Neural cell (in vitro differentiated cells): Measurements from ENCODE around the gene CUX1. TPM values are rescaled to one million over a fixed set of nuclear protein-coding genes. Genes with fewer than 3 reads are reported as not detected.

ENCODE experiments used
- H2AFZ ChIP-seq: fragments of 200-600, 300-800 bp; sonication (generic), shearing (Covaris generic); 2 replicates; pipeline ENCODE4 v1.6.0; 2014; ENCODE audit warnings: low read depth, mild to moderate bottlenecking, antibody characterized with exemption, low read length, moderate library complexity
- H3F3A ChIP-seq: fragments of 200-600 bp; shearing (Covaris generic); 2 replicates; pipeline ENCODE4 v1.6.1; 2016; ENCODE audit warnings: mild to moderate bottlenecking, moderate library complexity, mixed read lengths, antibody characterized with exemption, low read length; ENCODE audit not compliant: insufficient read depth, poor library complexity, severe bottlenecking
- H3K27ac ChIP-seq: fragments of 200-600, 300-800 bp; sonication (generic), shearing (Covaris generic); 2 replicates; pipeline ENCODE4 v1.5.1; 2014; ENCODE audit warnings: mild to moderate bottlenecking, low read length, moderate library complexity
- H3K27me3 ChIP-seq: fragments of 300-800, 200-600 bp; sonication (generic), shearing (Covaris generic); 2 replicates; pipeline ENCODE4 v1.6.0; 2014; ENCODE audit warnings: mild to moderate bottlenecking, low read depth, low read length, moderate library complexity; ENCODE audit not compliant: insufficient read depth
- H3K36me3 ChIP-seq: fragments of 300-800, 200-600 bp; sonication (generic), shearing (Covaris generic); 2 replicates; pipeline ENCODE4 v1.5.1; 2014; ENCODE audit warnings: mild to moderate bottlenecking, antibody characterized with exemption, low read length, moderate library complexity; ENCODE audit not compliant: insufficient read depth
- H3K4me2 ChIP-seq: fragments of 300-800, 200-600 bp; sonication (generic), shearing (Covaris generic); 2 replicates; pipeline ENCODE4 v1.6.0; 2014; ENCODE audit warnings: mild to moderate bottlenecking, low read length
- H3K4me3 ChIP-seq: fragments of 300-800, 200-600 bp; sonication (generic), shearing (Covaris generic); 2 replicates; pipeline ENCODE4 v1.5.1; 2014; ENCODE audit warnings: mild to moderate bottlenecking, low read length, moderate library complexity
- H3K79me2 ChIP-seq: fragments of 200-600 bp; shearing (Covaris generic); replicated peaks from 2 replicates; pipeline ENCODE4 v1.6.0; 2014; ENCODE audit warnings: mild to moderate bottlenecking, low read length, moderate library complexity; ENCODE audit not compliant: insufficient read depth
- H3K9ac ChIP-seq: fragments of 300-800, 200-600 bp; sonication (generic), shearing (Covaris generic); 2 replicates; pipeline ENCODE4 v1.6.1; 2016; ENCODE audit warnings: mild to moderate bottlenecking, low read length, mixed read lengths
- H3K9me2 ChIP-seq: fragments of 200-600 bp; shearing (Covaris generic); 2 replicates; pipeline ENCODE4 v1.6.1; 2016; ENCODE audit warnings: mild to moderate bottlenecking, low read length, mixed read lengths; ENCODE audit not compliant: insufficient read depth
- H3K9me3 ChIP-seq: fragments of 200-600, 300-800 bp; sonication (generic), shearing (Covaris generic); 2 replicates; pipeline ENCODE4 v1.6.1; 2016; ENCODE audit warnings: mild to moderate bottlenecking, mixed run types, low read length, moderate library complexity, mixed read lengths
- H4K20me1 ChIP-seq: fragments of 200-600 bp; shearing (Covaris generic); 2 replicates; pipeline ENCODE4 v1.6.1; 2016; ENCODE audit warnings: mild to moderate bottlenecking, mixed run types; ENCODE audit not compliant: insufficient read depth
- EP300 ChIP-seq: fragments of 450-650 bp; conservative IDR thresholded peaks from 2 replicates; pipeline ENCODE4 v1.6.1; 2014; ENCODE audit warnings: antibody characterized with exemption, mild to moderate bottlenecking, moderate library complexity; ENCODE audit not compliant: poor library complexity, severe bottlenecking
- EZH2 ChIP-seq: fragments of 200-600, 300-800 bp; shearing (Covaris generic), sonication (generic); IDR thresholded peaks from 2 replicates; pipeline ENCODE4 v1.6.1; 2014; ENCODE audit warnings: antibody characterized with exemption, low read length, borderline replicate concordance, mild to moderate bottlenecking; ENCODE audit not compliant: insufficient read depth, poor library complexity, severe bottlenecking
- MXI1 ChIP-seq: fragments of 450-650 bp; conservative IDR thresholded peaks from 2 replicates; pipeline ENCODE4 v1.6.1; 2014; ENCODE audit warnings: antibody characterized with exemption, mild to moderate bottlenecking; ENCODE audit not compliant: poor library complexity, severe bottlenecking
- POLR2AphosphoS5 ChIP-seq: IDR thresholded peaks from 2 replicates; pipeline ENCODE4 v1.6.1; 2012
- RAD21 ChIP-seq: fragments of 450-650 bp; conservative IDR thresholded peaks from 2 replicates; pipeline ENCODE4 v1.6.1; 2014; ENCODE audit warnings: antibody characterized with exemption, mild to moderate bottlenecking, moderate library complexity
- SMC3 ChIP-seq: fragments of 450-650 bp; conservative IDR thresholded peaks from 2 replicates; pipeline ENCODE4 v1.6.1; 2014; ENCODE audit warnings: antibody characterized with exemption, mild to moderate bottlenecking, moderate library complexity; ENCODE audit not compliant: poor library complexity
- TAF1 ChIP-seq: IDR thresholded peaks from 2 replicates; pipeline ENCODE4 v1.6.1; 2012; ENCODE audit warnings: low read depth
- polyA plus RNA-seq: library from polyadenylated mRNA; depleted of rRNA; stranded (reverse); fragments of >200 nt; gene quantifications from 2 replicates; pipeline ENCODE4 v1.2.3, GENCODE V29; 2014
- TF ChIP-seq, protein P1 (sequence below): IDR thresholded peaks from 2 replicates; pipeline ENCODE4 v1.6.1; 2012; ENCODE audit warnings: borderline replicate concordance
- TF ChIP-seq, protein P2 (sequence below): fragments of 450-650 bp; IDR thresholded peaks from 2 replicates; pipeline ENCODE4 v1.5.1; 2014; ENCODE audit warnings: antibody characterized with exemption, mild to moderate bottlenecking, moderate library complexity; ENCODE audit not compliant: poor library complexity, severe bottlenecking

CUX1 gene
- polyA plus RNA-seq, 1 donor from 2014 or later = 26.6 TPM

DNA sequence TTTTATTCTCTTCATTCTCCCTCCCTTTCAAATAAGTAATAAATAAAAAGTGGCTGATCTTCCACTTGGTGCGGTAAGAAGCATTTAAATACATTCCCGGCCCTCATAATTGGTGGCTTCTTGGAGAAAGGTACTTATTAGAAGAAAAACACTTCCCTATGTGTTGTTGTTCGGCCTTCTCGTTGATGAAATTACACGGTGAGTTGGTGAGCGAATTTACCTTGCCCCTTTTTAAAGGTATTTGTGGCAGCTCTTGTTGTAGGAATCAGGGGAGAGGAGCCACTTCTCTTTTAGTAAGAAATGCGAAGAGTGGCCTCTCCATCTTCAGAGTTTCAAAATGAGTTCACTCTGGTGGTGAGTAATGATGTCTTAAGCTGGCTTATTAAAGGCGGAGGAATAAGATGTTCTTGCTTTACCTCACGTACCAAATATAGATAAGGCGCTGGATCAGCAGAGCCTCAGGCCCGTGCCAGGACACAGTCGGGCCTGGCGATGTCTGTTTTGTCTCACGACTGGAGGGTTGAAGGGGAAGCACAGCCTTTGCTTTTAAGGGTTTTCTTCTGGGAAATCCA, 135.9 kb downstream of the CUX1 start:
- Histone ChIP-seq H3K79me2 (no peaks in the 10 kb centered on the region), H3K4me2 (no peak overlapping the region), H3K9ac (no peak overlapping the region), H3K27ac (no peak overlapping the region), H4K20me1 (no peaks in the 10 kb centered on the region), H3K9me2 (no peaks in the 10 kb centered on the region), H2AFZ (no peak overlapping the region), H3K9me3 (no peaks in the 10 kb centered on the region), H3K4me3 (no peak overlapping the region), H3K36me3 (no peaks in the 10 kb centered on the region), H3F3A (no peaks in the 10 kb centered on the region), H3K27me3 (no peaks in the 10 kb centered on the region)
- TF ChIP-seq EZH2 (no peak), RAD21 (no peak)

DNA sequence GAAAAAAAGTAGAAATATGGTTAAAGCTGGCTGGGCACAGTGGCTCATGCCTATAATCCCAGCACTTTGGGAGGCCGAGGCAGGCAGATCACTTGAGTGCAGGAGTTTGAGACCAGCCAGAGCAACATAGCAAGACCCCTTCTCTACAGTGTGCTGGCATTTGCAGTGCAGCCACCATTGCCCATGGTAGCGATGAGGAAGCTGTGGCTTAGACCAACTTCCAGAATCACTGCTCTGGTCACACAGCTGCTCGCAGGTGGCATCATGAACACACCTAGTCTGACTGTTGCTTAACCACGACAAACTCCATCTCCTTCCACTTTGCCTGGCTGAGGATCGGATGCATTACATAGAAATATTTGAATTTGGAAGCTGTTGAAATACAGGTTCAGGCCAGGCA, 137.1 kb downstream of the CUX1 start:
- Histone ChIP-seq H3K4me2 (no peak overlapping the region), H4K20me1 (no peaks in the 10 kb centered on the region), H3K9me3 (no peaks in the 10 kb centered on the region), H3F3A (no peaks in the 10 kb centered on the region), H3K36me3 (no peaks in the 10 kb centered on the region), H3K4me3 (no peak overlapping the region), H3K9me2 (no peaks in the 10 kb centered on the region), H2AFZ (no peak overlapping the region), H3K9ac (no peak overlapping the region), H3K27ac (no peak overlapping the region), H3K27me3 (no peaks in the 10 kb centered on the region), H3K79me2 (no peaks in the 10 kb centered on the region)
- TF ChIP-seq POLR2AphosphoS5 (no peak), RAD21 (no peak), MXI1 (no peak), EP300 (no peak), TAF1 (no peak), EZH2 (no peak), SMC3 (no peak)
- TF ChIP-seq, protein P1, sequence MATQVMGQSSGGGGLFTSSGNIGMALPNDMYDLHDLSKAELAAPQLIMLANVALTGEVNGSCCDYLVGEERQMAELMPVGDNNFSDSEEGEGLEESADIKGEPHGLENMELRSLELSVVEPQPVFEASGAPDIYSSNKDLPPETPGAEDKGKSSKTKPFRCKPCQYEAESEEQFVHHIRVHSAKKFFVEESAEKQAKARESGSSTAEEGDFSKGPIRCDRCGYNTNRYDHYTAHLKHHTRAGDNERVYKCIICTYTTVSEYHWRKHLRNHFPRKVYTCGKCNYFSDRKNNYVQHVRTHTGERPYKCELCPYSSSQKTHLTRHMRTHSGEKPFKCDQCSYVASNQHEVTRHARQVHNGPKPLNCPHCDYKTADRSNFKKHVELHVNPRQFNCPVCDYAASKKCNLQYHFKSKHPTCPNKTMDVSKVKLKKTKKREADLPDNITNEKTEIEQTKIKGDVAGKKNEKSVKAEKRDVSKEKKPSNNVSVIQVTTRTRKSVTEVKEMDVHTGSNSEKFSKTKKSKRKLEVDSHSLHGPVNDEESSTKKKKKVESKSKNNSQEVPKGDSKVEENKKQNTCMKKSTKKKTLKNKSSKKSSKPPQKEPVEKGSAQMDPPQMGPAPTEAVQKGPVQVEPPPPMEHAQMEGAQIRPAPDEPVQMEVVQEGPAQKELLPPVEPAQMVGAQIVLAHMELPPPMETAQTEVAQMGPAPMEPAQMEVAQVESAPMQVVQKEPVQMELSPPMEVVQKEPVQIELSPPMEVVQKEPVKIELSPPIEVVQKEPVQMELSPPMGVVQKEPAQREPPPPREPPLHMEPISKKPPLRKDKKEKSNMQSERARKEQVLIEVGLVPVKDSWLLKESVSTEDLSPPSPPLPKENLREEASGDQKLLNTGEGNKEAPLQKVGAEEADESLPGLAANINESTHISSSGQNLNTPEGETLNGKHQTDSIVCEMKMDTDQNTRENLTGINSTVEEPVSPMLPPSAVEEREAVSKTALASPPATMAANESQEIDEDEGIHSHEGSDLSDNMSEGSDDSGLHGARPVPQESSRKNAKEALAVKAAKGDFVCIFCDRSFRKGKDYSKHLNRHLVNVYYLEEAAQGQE = no peak
- TF ChIP-seq, protein P2, sequence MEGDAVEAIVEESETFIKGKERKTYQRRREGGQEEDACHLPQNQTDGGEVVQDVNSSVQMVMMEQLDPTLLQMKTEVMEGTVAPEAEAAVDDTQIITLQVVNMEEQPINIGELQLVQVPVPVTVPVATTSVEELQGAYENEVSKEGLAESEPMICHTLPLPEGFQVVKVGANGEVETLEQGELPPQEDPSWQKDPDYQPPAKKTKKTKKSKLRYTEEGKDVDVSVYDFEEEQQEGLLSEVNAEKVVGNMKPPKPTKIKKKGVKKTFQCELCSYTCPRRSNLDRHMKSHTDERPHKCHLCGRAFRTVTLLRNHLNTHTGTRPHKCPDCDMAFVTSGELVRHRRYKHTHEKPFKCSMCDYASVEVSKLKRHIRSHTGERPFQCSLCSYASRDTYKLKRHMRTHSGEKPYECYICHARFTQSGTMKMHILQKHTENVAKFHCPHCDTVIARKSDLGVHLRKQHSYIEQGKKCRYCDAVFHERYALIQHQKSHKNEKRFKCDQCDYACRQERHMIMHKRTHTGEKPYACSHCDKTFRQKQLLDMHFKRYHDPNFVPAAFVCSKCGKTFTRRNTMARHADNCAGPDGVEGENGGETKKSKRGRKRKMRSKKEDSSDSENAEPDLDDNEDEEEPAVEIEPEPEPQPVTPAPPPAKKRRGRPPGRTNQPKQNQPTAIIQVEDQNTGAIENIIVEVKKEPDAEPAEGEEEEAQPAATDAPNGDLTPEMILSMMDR = no peak

DNA sequence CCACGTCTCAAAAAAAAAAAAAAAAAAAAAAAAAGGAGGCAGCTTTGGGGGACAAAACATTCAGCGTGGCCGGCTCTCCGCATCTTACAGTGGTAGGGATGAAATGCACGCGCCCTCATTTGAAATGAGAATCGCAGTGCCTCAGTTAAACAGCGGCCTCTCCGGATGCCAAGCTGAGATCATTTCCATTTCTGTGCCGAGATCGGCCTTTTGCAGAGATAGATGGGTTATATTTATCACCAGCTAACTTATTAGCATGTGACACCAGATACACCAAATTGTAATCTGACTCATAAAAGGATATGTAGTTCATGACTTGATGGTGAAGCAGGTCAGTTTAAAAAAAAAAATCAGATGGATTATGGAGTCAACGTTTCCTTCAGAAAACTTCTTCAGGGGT, 138.7 kb downstream of the CUX1 start:
- H3K9ac ChIP-seq = no peak overlapping the region
- no peaks in the 10 kb centered on the region for H3K27me3 ChIP-seq
- H3K79me2 ChIP-seq = no peaks in the 10 kb centered on the region
- no peak overlapping the region for H3K27ac ChIP-seq
- no peak overlapping the region for H2AFZ ChIP-seq
- no peak overlapping the region for H3K4me2 ChIP-seq
- no peaks in the 10 kb centered on the region for H3K36me3 ChIP-seq
- no peaks in the 10 kb centered on the region for H3F3A ChIP-seq
- TF ChIP-seq SMC3 (no peak), RAD21 (no peak), MXI1 (no peak), EP300 (no peak), POLR2AphosphoS5 (no peak), TAF1 (no peak)
- TF ChIP-seq, protein P2 = no peak
- H3K9me2 ChIP-seq = no peaks in the 10 kb centered on the region
- no peaks in the 10 kb centered on the region for H4K20me1 ChIP-seq
- H3K4me3 ChIP-seq = no peak overlapping the region
- H3K9me3 ChIP-seq = no peaks in the 10 kb centered on the region
